HG02588 (cell line): ENCODE results near the gene SNAPC4.
"Not testable (repeated sequence)": the region's sequence is repeated elsewhere in the genome, so short reads cannot be mapped to it uniquely, and the experiment has no call there.

Experiments
- ATAC-seq: cut with Tn5 transposase; IDR thresholded peaks from one replicate; pipeline ENCODE4 v1.9.1; 2021; ENCODE audit warnings: mild to moderate bottlenecking, moderate library complexity; ENCODE audit not compliant: unreplicated experiment

Gene SNAPC4

GRCh38 chr9:136358888-136359287 is 41.1 kb downstream of the SNAPC4 start:
- no peak for ATAC-seq

- ATAC-seq = no peak
Observed at GRCh38 chr9:136358016-136358415, 42.0 kb downstream of the SNAPC4 start.

DNA sequence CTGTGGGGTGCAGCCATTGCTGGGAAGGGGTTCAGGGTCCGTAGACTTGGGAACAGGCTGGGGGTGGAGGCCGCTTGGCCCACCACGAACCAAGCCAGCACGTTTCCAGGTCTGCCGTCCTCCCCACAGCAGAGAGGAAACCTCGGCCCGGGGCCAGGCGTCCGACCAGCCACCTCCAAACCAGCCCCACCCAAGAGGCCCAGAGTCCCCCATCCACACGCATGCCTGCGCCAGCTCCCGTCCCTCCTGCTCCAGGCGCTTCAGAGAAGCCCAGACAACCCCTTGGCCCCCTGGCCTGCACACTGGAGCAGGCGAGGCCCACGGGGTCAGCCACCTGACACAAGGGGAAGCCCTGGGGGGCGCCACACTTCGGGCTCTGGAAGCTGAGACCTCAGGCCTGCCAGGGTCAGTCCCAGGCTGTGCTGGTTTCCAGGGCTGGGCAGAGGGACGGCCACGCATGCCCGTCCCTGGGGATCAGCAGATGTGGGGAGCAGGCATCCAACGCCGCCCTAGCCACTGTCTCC is 42.7 kb downstream of the SNAPC4 start:
- ATAC-seq = no peak

DNA sequence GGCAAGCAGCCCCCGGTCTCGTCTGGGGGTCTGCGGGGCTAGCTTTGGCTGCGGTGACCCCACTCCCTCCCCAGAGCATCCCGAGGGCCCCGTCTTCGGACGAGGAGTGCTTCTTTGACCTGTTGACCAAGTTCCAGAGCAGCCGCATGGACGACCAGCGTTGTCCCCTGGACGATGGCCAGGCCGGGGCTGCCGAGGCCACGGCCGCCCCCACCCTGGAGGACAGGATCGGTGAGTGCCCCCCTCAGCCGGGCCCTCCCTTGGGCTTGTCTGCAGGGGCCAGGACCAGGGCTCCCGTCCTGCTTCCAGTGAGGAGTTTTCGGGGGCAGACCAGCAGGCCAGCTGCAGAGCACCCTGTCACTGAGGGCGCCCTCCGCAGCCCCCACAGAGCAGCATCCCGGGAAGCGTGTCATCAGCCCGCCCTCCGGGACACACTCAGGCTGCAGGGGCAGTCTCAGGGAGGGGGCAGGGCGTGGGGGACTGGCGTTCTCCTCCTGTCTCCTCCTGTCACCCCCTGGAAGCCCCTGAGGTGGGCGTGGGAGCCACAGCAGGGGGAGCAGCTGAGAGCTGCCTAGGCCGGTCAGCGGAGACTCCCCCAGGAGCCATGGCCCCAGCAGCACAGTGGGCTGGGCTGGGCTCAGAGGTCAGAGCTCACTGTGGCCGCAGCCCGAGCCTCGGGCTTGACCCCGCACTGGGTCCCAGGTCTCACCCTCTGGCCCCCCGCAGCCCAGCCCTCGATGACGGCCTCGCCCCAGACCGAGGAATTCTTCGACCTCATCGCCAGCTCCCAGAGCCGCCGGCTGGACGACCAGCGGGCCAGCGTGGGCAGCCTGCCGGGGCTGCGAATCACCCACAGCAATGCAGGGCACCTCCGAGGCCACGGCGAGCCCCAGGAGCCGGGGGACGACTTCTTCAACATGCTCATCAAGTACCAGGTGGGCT is 44.1 kb downstream of the SNAPC4 start:
- no peak for ATAC-seq

- ATAC-seq = no peak
Observed at GRCh38 chr9:136354592-136355085, 45.3 kb downstream of the SNAPC4 start.

- no peak for ATAC-seq
Observed at GRCh38 chr9:136353757-136354488, 46.0 kb downstream of the SNAPC4 start.

- ATAC-seq = no peak
Observed at GRCh38 chr9:136353088-136353487, 46.9 kb downstream of the SNAPC4 start.

GRCh38 chr9:136352682-136353081 is 47.3 kb downstream of the SNAPC4 start:
- ATAC-seq = no peak

DNA sequence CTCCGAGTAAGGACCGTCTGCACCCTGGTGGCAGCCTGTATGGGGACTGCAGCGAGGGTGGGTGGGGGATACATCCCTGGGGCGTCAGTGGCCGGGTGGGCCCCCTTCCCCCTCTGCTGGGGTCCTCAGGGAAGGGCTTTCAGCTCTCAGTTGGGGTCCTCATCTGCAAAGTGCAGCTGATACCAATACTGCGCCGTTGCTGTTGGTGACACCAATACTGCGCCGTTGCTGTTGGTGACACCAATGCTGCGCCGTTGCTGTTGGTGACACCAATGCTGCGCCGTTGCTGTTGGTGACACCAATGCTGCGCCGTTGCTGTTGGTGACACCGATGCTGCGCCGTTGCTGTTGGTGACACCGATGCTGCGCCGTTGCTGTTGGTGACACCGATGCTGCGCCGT is 48.1 kb downstream of the SNAPC4 start:
- not testable (repeated sequence) for ATAC-seq

GRCh38 chr9:136351252-136351800 is 48.6 kb downstream of the SNAPC4 start:
- no peak for ATAC-seq
